HepG2 (cell line): ENCODE measurements around the gene MPI. TPM values are rescaled to one million over a fixed set of nuclear protein-coding genes. Genes with fewer than 3 reads are reported as not detected.

Source experiments
- ARID3A ChIP-seq: IDR thresholded peaks from 2 replicates; pipeline ENCODE4 v1.6.1; 2012; ENCODE audit warnings: low read depth, low read length, improper control_type of control experiment
- DNMT1 ChIP-seq: sonication (generic); formaldehyde crosslinking; IDR thresholded peaks from 2 replicates; pipeline ENCODE4 v1.5.1; 2020; ENCODE audit warnings: mild to moderate bottlenecking, missing genetic modification reagents
- GTF3A ChIP-seq: sonication (generic); formaldehyde crosslinking; conservative IDR thresholded peaks from 2 replicates; pipeline ENCODE4 v1.4.0; 2020; ENCODE audit warnings: mild to moderate bottlenecking, missing genetic modification reagents
- GZF1 ChIP-seq: sonication (generic); formaldehyde crosslinking; IDR thresholded peaks from 2 replicates; pipeline ENCODE4 v1.5.1; 2020; ENCODE audit warnings: mild to moderate bottlenecking, missing genetic modification reagents
- MIER2 ChIP-seq: IDR thresholded peaks from 2 replicates; pipeline ENCODE4 v1.6.1; 2016; ENCODE audit warnings: missing biosample characterization, missing genetic modification reagents
- MIXL1 ChIP-seq: IDR thresholded peaks from 2 replicates; pipeline ENCODE4 v1.6.1; 2016
- MNT ChIP-seq: fragments of 450-650 bp; IDR thresholded peaks from 2 replicates; pipeline ENCODE4 v1.6.1; 2016
- NFIB ChIP-seq: sonication (generic); formaldehyde crosslinking; IDR thresholded peaks from 2 replicates; pipeline ENCODE4 v1.9.0; 2021; ENCODE audit warnings: missing genetic modification reagents, mild to moderate bottlenecking, borderline replicate concordance
- ZBTB44 ChIP-seq: sonication (generic); formaldehyde crosslinking; IDR thresholded peaks from 2 replicates; pipeline ENCODE4 v1.4.0; 2020; ENCODE audit warnings: missing genetic modification reagents
- ZBTB7B ChIP-seq: sonication (generic); formaldehyde crosslinking; IDR thresholded peaks from 2 replicates; pipeline ENCODE4 v1.4.0; 2020; ENCODE audit warnings: missing genetic modification reagents
- ZNF296 ChIP-seq: sonication (generic); formaldehyde crosslinking; conservative IDR thresholded peaks from 2 replicates; pipeline ENCODE4 v1.5.0; 2020; ENCODE audit warnings: mild to moderate bottlenecking, missing genetic modification reagents
- ZNF331 ChIP-seq: sonication (generic); formaldehyde crosslinking; IDR thresholded peaks from 2 replicates; pipeline ENCODE4 v1.4.0; 2020; ENCODE audit warnings: missing genetic modification reagents
- ZNF629 ChIP-seq: sonication (generic); formaldehyde crosslinking; conservative IDR thresholded peaks from 2 replicates; pipeline ENCODE4 v1.5.0; 2020; ENCODE audit warnings: missing genetic modification reagents
- ZNF670 ChIP-seq: sonication (generic); formaldehyde crosslinking; IDR thresholded peaks from 2 replicates; pipeline ENCODE4 v1.8.0; 2022; ENCODE audit warnings: mild to moderate bottlenecking, missing genetic modification reagents, borderline replicate concordance
- ZSCAN31 ChIP-seq: sonication (generic); formaldehyde crosslinking; IDR thresholded peaks from 2 replicates; pipeline ENCODE4 v1.5.0; 2020; ENCODE audit warnings: low read depth, mild to moderate bottlenecking, missing genetic modification reagents
- polyA plus RNA-seq, 8 experiments: library from polyadenylated mRNA; depleted of rRNA in 3 of 8; stranded (reverse) in 7 of 8; unstranded in 1 of 8; fragments of >200 nt; fragmentation: Illumina TruSeq in 4 of 8; extraction: Trizol in 4 of 8; gene quantifications; 2 replicates each; pipeline versions ENCODE4 v1.2.1 to v1.2.3, GENCODE V29; 2011 to 2016; ENCODE audit warnings: low read depth in 4 of 8, missing spikeins in 1 of 8, mixed read lengths in 1 of 8; ENCODE audit not compliant: insufficient read depth in 1 of 8
- total RNA-seq, 5 experiments: library from RNA; depleted of rRNA; stranded (reverse); fragments of >200 nt; fragmentation: Illumina TruSeq; extraction: Trizol; gene quantifications; 2 replicates each; pipeline ENCODE4 v1.2.3, GENCODE V29; 2016; ENCODE audit warnings: low read depth in 1 of 5
- TF ChIP-seq, protein P1 (sequence below): sonication (generic); formaldehyde crosslinking; IDR thresholded peaks from 2 replicates; pipeline ENCODE4 v1.4.0; 2020; ENCODE audit warnings: missing genetic modification reagents, borderline replicate concordance
- TF ChIP-seq, protein P2 (sequence below): sonication (generic); formaldehyde crosslinking; IDR thresholded peaks from 2 replicates; pipeline ENCODE4 v1.8.0; 2023; ENCODE audit warnings: mild to moderate bottlenecking, missing genetic modification reagents
- TF ChIP-seq, protein P3 (sequence below): IDR thresholded peaks from 2 replicates; pipeline ENCODE4 v1.6.1; 2016
- TF ChIP-seq, protein P4 (sequence below): sonication (generic); formaldehyde crosslinking; IDR thresholded peaks from 2 replicates; pipeline ENCODE4 v1.5.0; 2020; ENCODE audit warnings: missing genetic modification reagents, mild to moderate bottlenecking, borderline replicate concordance

The MPI gene
- total and polyA plus RNA-seq, 2 of the 13 experiments (the other 11 are each of a cell fraction or from before 2014, with no cell fraction given): 36.9 to 63.5 TPM

- TF ChIP-seq, protein P1, sequence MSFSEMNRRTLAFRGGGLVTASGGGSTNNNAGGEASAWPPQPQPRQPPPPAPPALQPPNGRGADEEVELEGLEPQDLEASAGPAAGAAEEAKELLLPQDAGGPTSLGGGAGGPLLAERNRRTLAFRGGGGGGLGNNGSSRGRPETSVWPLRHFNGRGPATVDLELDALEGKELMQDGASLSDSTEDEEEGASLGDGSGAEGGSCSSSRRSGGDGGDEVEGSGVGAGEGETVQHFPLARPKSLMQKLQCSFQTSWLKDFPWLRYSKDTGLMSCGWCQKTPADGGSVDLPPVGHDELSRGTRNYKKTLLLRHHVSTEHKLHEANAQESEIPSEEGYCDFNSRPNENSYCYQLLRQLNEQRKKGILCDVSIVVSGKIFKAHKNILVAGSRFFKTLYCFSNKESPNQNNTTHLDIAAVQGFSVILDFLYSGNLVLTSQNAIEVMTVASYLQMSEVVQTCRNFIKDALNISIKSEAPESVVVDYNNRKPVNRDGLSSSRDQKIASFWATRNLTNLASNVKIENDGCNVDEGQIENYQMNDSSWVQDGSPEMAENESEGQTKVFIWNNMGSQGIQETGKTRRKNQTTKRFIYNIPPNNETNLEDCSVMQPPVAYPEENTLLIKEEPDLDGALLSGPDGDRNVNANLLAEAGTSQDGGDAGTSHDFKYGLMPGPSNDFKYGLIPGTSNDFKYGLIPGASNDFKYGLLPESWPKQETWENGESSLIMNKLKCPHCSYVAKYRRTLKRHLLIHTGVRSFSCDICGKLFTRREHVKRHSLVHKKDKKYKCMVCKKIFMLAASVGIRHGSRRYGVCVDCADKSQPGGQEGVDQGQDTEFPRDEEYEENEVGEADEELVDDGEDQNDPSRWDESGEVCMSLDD: 0 out of 2 replicates have a peak, but pooled peaks have one; percentile 39
- TF ChIP-seq ZNF629 (CRISPR knock-in tag) (peak; percentile 88), ZBTB7B (peak; percentile 80), GZF1 (CRISPR knock-in tag) (no peak), ZBTB44 (CRISPR knock-in tag) (peak; percentile 26; the same call in 1 of the 2 replicates), MIXL1 (CRISPR knock-in tag) (0 out of 2 replicates have a peak, but pooled peaks have one; percentile 14), ARID3A (no peak), ZNF670 (CRISPR knock-in tag) (peak; percentile 94), ZNF331 (CRISPR knock-in tag) (peak; percentile 86; the same call in 1 of the 2 replicates), MIER2 (CRISPR knock-in tag) (0 out of 2 replicates have a peak, but pooled peaks have one; percentile 23), ZNF296 (CRISPR knock-in tag) (no peak), DNMT1 (CRISPR knock-in tag) (0 out of 2 replicates have a peak, but pooled peaks have one; percentile 27), NFIB (CRISPR knock-in tag) (no peak), ZSCAN31 (CRISPR knock-in tag) (0 out of 2 replicates have a peak, but pooled peaks have one; percentile 72), MNT (0 out of 2 replicates have a peak, but pooled peaks have one; percentile 20), GTF3A (CRISPR knock-in tag) (no peak)
- TF ChIP-seq, protein P2, sequence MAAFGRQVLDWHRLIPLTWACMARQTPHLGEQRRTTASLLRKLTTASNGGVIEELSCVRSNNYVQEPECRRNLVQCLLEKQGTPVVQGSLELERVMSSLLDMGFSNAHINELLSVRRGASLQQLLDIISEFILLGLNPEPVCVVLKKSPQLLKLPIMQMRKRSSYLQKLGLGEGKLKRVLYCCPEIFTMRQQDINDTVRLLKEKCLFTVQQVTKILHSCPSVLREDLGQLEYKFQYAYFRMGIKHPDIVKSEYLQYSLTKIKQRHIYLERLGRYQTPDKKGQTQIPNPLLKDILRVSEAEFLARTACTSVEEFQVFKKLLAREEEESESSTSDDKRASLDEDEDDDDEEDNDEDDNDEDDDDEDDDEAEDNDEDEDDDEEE (CRISPR knock-in tag): no peak; the same call in 1 of the 2 replicates
- TF ChIP-seq, protein P3, sequence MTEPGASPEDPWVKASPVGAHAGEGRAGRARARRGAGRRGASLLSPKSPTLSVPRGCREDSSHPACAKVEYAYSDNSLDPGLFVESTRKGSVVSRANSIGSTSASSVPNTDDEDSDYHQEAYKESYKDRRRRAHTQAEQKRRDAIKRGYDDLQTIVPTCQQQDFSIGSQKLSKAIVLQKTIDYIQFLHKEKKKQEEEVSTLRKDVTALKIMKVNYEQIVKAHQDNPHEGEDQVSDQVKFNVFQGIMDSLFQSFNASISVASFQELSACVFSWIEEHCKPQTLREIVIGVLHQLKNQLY (CRISPR knock-in tag): peak; percentile 49; the same call in 1 of the 2 replicates
- TF ChIP-seq, protein P4, sequence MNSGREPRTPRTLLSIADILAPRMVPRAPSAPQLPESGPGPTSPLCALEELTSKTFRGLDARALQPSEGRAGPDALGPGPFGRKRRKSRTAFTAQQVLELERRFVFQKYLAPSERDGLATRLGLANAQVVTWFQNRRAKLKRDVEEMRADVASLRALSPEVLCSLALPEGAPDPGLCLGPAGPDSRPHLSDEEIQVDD (CRISPR knock-in tag): no peak
These were observed at the start of gene MPI (continued) for GRCh38 chr15:74889883-74890664.
